HG02970 (cell line): ENCODE data around the gene FERD3L.

ENCODE experiments used
- ATAC-seq: cut with Tn5 transposase; IDR thresholded peaks from one replicate; pipeline ENCODE4 v1.9.1; 2021; ENCODE audit warnings: mild to moderate bottlenecking, moderate library complexity, moderate number of reproducible peaks; ENCODE audit not compliant: unreplicated experiment, low FRiP score

FERD3L gene

DNA sequence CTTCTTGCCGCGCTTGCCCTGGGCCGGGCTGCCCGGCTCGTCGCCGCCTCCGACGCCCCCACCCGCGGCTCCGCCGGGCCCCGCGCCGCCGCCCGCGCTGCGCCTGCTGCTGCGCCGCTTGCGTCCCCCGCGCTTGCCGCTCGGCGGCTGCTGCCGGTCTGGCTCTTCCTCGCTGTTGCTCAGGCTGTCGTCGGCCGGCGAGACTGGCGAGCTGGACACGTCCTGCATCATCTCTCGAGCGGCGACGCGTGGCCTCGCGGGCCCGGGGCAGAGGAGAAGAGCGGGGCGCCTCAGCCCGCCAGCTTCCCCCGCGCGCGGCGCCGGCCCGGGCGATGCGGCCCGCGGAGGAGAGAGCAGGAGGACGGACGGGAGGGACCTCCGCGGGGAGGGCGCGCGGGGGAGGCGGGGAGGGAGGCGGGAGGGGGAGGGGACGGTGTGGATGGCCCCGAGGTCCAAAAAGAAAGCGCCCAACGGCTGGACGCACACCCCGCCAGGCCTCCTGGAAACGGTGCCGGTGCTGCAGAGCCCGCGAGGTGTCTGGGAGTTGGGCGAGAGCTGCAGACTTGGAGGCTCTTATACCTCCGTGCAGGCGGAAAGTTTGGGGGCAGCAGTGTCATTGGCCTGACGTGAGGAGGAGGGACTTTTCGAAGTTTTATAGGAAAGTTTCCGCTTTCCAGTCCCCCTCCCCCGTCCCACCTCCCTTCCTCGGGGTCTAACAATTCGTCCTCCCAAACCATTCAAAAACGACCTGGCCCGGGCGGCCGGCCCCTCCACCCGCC, 27.9 kb downstream of the FERD3L start, which contains the start of gene TWIST1:
Gene TWIST1, minus strand, starts transcription at position 546 of the 779 bp plus-strand sequence. Its CDS starts 315 bp downstream, at position 231.
- peak; percentile 47 for ATAC-seq

DNA sequence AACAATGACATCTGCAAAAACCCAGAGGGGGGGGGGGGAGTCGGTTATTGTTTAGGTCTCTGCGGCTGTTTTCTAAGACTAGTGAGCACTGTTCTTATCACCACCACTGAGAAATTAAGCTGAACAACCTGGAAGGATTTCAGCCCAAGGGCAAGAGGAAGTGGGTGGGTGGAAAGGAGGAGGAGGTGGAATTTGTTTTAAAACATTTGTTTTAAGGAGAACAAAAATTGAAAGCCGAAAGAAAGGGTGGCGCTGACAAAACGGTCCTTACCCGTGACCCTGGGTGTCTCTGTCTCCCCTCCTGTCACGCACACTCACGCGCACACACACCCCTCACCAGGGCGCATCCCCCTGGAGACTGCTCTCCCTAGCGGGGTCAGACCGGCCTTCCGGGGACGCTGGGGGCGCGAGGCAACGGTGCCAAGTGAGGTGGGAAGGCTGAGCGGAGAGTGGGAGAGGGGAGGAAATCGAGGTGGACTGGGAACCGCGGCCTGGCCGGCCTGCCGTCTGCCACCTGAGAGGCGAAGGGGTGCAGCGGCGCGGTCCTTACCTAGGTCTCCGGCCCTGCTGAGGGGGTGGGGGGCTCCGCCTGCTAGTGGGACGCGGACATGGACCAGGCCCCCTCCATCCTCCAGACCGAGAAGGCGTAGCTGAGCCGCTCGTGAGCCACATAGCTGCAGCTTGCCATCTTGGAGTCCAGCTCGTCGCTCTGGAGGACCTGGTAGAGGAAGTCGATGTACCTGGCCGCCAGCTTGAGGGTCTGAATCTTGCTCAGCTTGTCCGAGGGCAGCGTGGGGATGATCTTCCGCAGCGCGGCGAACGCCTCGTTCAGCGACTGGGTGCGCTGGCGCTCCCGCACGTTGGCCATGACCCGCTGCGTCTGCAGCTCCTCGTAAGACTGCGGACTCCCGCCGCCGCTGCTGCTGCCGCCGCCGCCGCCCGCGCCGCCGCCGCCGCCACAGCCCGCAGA, 28.8 kb downstream of the FERD3L start:
- peak; percentile 19 for ATAC-seq

DNA sequence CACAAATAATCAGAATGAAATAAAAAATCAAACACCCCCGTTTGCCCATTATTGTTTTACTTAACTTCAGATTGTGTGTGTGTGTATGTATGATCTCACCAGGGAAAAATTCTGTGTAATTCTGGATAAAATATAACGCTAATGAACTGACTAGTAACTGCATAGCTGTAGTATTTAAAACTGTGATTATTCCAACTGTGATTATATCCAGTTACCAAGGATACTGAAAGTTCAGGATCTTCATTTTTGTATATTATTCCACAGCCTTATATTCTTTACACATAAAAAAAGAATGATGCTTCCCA, 30.7 kb downstream of the FERD3L start:
- no peak for ATAC-seq

DNA sequence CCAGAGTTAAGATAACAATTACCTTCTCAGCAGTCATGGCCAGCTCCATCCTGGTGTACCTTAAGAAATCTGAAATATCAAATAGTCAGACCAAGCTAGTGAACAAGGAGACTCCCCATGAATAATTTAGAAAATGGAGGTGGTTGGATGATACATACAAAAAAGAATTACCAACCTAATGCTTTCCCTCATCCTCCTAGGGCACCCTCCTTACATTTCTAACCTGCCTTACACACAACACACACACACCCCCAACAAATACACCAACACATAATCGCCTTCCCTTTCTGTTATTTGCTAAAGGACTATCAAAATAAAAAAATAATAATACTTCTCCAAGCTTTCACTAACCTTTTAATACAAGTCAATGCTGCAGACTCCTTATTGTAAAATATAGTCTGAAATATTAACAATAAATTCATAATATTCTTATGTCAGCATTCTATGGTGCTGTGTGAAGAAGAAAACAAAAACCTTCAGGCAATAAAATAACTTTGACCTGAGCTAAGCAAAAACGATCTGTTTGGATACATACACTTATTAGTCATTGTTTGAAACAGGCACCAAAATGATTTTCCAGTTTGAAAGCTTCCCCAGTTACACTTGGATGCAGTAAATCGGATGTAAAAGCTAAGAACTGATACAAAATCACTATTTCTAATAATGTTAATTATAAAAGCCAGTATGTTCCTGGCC, 31.2 kb downstream of the FERD3L start:
- no peak for ATAC-seq

DNA sequence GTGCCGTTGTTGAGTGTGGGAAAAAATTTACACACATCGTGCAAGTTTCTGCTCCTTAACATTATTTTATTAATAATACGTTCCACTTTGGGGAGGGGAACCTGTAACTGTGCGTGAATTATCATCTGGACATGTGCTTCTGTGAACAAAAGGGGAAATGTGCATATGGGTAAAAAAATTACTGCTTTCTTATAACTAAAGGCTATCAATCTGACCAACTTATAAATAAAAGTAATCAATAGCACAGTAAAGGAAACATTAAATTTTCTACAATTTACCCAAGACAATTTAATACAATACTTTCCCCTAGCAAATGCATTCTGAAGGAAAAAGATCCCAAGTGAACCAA, 32.2 kb downstream of the FERD3L start:
- ATAC-seq = no peak

DNA sequence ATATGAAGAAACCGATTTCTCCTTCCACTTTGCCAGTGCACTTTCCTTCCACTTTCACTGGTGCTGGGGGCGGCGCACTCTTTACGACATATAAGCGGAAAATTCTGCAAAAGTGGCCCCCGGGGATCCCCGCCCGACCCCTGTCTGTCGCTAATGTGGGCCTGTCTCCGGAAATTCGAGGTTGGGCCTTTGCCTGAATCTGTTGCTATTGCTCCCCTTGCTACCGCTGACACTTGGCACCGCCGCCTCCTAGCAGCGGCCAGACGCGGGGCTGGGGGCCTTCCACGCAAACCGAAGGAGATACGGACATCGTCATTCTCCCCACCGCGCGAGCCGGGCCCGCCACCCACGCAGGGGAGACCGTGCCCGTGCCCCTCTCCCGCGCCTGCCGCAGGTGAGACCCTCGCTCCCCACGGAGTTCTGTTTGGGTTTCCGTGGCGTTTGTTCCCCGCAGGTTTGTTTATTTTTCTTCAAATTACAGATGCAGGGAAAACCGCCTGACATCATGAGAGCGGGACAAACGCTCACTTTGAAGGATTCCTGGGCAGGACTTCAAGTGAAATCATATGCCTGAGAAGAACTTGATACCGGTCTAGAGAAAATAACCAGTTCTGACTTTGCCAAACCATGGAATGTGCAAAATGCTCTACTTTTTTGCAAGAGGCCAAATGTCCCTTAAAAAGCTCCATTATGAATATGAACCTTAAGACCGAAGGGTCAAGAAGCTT, 32.8 kb downstream of the FERD3L start:
- no peak for ATAC-seq

DNA sequence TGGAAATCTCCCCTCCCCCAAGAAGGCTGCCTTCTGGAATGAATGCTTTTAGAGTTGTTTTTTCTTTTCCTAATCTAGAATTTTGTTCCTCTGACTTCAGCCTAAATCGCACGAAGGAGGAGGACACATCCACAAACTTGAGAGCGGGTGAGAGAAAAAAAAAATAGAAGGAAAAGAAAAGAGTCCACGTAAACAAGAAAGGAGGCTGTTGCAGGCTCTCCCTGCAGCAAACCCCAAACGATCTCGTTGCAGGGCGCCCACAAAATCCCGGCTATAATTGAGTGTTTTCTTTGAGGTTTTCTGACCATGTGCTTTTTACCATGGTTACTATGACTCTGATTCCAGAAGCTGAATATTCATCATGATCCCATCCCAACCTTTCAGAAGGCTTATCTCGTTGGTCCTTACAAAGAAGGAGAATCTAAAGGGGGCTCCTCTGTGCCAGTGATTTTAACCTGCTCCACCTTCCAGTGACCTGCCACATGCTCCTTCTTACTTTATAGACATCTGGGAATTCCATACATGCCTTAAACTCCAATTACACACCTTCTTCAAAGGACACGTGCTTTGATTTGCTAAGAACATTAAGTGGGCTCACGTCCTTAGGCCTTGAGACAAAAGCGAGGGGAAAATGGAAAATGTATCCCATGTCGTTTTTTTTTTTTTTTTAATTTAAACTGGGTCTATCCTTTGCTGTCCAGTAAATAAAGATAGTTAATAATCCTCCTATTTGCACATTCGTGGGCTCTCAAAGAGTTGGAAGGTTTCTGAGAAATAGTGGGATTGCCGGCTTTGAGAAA, 33.5 kb downstream of the FERD3L start:
- no peak for ATAC-seq

DNA sequence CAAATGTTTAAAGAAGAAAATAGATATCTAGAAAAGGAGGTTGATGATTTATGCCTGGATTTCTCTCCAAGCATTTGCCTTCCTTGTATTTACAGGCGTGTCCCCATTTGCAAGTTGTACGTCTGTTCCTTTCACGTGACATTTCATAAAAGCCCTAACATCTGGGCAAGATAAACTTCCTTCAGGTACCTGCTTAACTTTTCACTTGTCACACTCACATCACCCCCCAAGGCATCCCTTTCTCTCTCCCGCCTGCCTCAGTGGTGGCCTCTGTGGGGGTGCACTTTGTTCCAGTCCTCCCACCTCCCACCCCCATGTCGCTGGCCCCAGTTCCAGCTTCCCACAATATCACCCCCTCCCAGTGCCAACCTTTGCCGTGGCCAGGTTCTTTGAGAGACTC, 34.4 kb downstream of the FERD3L start:
- no peak for ATAC-seq

DNA sequence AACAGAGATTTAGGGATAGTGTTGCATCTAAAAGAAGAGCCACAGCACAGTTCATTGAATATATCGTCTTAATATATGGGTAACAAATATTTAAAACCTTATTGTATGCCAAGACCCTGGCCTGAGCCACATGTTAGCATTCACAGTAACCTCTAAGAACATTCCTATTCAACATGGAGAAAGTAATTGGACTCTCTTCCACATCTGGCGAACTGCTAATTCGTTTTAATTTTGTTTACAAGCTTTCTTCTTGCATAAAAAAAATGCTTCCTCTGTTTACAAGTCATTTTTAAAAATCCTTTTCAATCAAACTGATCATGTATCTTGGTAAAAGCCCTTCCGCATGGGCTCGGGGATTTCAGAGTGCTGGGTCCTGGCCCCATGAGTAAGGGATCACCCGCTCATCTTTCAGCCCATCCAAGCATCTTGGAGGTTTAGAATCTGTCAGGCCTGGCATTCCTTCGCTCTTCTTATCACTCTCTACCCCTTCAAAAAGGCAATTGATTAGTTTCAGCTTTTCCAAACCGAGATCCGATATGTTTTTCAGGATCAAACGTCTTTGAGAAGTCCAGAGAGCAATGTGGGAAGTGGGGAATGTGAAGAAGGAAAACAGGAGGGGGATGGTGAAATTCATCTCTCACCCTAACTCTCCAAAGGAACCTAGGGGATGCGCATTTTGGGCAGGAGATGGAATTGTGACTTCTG, 35.0 kb downstream of the FERD3L start:
- no peak for ATAC-seq

DNA sequence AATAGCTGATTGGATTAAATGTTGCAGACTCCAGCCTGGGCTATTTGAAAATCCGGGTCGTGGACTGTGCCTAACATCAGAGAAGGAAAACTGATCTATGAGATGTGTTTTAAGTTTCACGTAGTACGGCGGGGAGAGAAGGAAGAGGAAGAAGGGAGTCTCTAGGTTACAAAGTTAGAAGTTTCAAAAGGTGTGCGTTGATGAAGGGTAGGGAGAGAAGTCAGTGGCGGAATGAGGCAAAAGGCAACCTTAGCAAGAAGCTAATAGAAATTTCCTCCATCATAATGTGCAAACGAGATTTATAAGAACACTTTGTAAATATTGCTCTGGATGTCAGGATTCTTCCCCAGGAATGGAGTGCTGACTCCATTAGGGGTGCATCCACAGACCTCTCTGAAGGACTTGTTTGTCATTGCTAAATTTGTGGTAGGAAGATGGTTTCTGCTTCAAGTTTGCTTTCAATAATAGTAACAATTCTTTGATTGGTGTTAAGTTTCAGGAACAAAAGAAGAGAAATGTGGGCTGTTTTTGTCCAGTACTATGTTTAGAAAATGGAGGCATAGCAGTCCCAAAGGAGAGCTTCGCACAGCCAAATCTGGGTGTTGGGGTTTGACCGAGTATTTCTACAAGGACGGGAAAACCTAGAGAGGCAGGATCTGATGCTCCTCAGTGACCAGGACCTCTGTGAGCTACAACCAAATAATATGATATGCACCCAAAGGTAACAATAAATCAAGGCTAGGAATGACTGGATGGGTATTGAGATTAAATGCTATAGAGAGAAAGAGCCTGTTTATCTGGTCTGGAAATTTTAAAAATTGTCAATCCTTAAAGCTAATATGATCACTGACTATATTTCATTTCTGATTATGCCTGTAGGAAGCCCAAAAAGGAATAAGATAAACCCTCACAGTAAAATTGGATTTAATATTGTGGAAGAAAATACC, 35.9 kb downstream of the FERD3L start:
- no peak for ATAC-seq

DNA sequence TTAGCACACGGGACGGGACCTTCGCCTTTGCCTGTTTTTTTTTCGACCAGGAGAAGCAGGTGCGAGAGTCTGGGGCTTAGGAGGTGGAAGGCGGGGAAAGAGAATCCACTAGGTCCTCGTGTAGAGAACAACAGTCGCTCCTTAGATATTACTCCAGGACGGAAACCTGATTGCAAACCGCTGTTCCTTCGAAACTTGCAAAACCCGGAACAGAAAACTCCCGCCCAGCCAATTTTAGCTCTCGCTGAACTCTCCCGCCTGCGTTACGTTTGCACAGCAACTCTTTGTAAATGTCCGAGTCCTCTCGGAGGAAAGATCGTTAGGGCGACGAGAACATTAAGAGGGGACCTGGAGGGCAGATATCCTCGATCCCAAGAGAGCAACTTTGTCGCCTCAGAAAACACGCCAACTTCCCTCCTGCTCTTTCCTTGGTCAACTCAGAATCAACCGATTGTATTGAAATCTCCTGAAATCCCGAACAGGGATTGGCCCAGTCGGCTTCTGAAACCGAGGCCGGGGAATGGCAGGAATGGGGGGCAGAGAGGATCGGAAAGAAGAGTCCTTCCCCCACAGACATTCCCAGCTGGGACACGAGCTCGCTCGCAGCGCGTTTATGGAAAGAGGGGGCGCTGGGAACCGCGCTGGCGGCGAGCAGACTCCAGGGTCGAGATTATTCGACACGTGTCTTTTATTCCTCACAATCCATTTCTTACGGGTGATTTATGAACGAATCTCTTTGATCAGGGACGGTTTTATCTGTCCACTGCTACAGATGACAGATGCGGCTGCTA, 37.7 kb downstream of the FERD3L start:
- ATAC-seq = no peak

DNA sequence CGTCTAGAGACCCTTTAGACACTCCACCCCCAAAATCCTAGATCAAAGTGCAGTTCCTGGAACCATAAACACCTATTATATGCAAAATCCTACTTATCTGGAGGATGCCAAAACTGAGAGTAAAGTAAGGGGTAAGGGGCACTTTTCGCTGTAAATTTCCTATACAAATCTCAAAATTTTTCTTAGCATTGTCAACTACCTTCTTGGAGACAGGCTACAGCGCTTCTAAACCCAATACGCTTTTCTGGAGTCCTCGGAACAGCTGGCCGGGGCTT, 38.2 kb downstream of the FERD3L start:
- no peak for ATAC-seq

DNA sequence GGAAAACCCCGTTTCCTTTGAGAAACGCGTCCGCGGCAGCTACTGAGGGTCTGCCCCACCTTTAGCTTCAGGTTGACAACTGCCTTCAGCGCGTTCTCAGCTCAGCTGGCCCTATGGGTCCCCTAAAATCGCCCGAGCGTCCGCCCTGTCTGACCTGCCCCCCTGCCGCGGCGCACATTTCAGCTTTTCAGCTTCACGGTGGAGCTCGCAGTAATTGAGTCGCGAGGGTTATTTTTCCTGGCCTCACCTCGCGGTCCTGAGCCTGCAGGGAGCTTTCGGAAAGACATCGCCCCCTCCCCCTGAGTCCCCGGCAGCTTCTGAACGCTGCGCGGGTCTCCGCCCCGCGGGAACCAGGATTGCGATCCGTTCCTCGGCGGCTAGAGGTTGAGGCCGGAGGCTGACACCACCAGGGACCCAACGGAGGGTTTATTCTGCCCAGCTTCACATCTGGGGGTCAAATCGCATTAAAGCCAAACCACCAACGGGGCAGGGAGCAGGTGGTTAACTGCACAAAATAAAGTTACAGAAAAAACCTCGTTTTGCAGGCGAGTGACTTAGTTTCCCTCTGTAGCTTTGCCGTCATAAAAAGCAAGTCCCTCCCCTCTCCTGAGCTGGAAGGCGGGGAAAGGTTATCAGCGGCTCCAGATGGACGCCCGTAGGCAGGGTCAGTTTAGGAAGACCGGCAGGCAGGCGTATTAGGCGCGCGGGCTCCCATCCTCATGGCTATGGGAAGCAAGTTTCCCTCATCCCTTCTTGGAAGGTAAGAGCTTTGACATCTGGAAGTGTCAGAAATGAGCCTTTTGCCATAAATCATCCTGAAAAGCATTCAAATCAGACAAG, 38.8 kb downstream of the FERD3L start:
- no peak for ATAC-seq

DNA sequence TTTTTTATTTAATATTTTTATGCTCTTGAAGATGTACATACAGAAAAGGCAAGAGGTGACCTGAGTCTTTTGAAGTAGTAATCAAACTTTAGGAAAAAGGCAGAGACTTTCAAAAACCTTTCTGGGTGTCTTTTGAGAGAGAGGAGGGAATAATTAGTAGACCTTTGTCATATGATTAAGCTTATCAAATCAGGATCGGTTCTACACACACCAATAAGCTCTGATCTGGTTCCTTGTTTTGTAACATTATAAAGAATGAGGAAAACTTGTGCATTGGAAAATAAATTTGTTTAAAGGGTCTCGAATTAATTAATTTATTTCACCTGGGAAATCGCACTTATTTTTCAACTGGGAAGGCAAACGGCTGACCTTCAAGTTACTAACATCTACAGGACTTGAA, 39.7 kb downstream of the FERD3L start:
- ATAC-seq = no peak

DNA sequence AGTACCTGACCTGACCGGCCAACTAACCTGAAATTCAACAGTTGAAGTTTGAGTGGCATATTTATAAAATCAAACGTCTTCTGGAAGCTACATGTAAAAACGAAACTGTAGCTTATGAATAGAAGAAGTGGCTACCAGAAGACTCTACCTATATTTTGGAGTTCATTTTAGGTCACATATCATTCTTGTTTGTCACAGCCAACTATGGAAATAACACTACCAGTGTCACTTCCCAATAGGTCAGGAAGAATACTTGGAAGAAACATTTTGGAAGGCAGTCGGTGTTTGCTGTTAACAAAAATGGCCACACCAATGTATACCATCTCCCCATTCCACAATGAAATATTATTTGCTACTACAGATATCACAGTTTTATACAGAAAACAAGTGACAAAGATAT, 40.4 kb downstream of the FERD3L start:
- ATAC-seq = no peak

DNA sequence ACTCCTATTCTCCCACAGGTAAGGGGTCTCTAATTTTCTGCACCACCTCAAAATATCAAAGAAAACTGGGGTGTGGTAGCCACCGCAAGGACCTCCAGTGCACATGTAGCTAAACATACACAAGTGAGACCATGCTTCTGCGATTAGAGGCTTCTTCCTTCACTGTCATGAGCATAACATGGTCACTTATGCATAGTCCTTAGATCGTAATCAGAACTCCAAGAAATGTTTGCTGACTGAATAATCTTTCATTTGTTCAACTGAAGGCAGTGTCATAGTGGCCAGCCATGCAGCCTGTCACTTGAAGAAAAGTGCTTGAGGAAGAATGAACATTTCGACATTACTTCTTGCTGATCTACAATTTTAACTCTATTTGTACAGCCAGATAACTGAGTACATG, 42.3 kb downstream of the FERD3L start:
- no peak for ATAC-seq

DNA sequence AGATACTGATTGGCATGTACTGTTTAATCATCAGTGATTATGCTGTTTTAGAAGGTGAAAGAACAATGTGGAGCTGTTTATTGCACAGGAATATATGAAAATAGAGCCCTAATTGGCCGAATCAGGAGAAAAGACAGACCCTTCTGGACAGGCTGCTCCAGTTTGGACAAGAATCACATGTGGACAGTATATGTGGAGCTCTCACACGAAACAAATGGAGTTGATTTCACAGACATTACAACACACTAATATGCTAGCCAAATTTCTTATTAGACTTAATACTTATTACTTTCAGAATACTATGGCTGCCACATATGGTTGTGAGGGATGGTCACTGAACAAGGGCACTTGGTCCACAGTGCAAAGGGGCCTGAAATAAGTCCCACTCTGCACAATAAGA, 43.3 kb downstream of the FERD3L start:
- no peak for ATAC-seq
